GM18520 (cell line): ENCODE data around the gene NLGN2.
"Not testable (repeated sequence)": the region's sequence is repeated elsewhere in the genome, so short reads cannot be mapped to it uniquely, and the experiment has no call there.

Source experiments
- ATAC-seq: cut with Tn5 transposase; IDR thresholded peaks from one replicate; pipeline ENCODE4 v1.9.1; 2021; ENCODE audit not compliant: unreplicated experiment

NLGN2 gene

GRCh38 chr17:7407485-7408251 lies at the start of gene NLGN2:
TSS of gene NLGN2 (plus strand) at chr17:7407845. CDS start at chr17:7408256, 411 bp downstream.
- no peak for ATAC-seq

GRCh38 chr17:7361906-7362305 lies 45.7 kb upstream of the NLGN2 start:
- no peak for ATAC-seq

- no peak for ATAC-seq
These were observed 44.3 kb upstream of the NLGN2 start for GRCh38 chr17:7363311-7363710.

GRCh38 chr17:7365963-7366362 lies 41.7 kb upstream of the NLGN2 start:
- ATAC-seq = not testable (repeated sequence)

- ATAC-seq = no peak
These were observed 40.6 kb upstream of the NLGN2 start for GRCh38 chr17:7367083-7367482.

- no peak for ATAC-seq
These were observed 39.6 kb upstream of the NLGN2 start for GRCh38 chr17:7367918-7368598.

GRCh38 chr17:7368599-7368994 lies 39.0 kb upstream of the NLGN2 start:
- ATAC-seq = not testable (repeated sequence)

- no peak for ATAC-seq
These were observed 37.8 kb upstream of the NLGN2 start for GRCh38 chr17:7369825-7370224.

- no peak for ATAC-seq
These were observed 36.8 kb upstream of the NLGN2 start for GRCh38 chr17:7370853-7371252.

- no peak for ATAC-seq
These were observed 33.3 kb upstream of the NLGN2 start for GRCh38 chr17:7374353-7374752.

GRCh38 chr17:7379134-7379533 lies 28.5 kb upstream of the NLGN2 start:
- ATAC-seq = no peak

- no peak for ATAC-seq
These were observed 27.3 kb upstream of the NLGN2 start for GRCh38 chr17:7380321-7380720.

- no peak for ATAC-seq
These were observed 26.6 kb upstream of the NLGN2 start, which contains the start of gene TNK1 for GRCh38 chr17:7380855-7381683. TSS of gene TNK1 (plus strand) at chr17:7381089. CDS start at chr17:7382927, 1,838 bp downstream.

GRCh38 chr17:7382901-7383300 lies 24.7 kb upstream of the NLGN2 start:
- no peak for ATAC-seq

GRCh38 chr17:7383371-7383741 lies 24.3 kb upstream of the NLGN2 start:
- no peak for ATAC-seq

GRCh38 chr17:7383742-7384488 lies 23.7 kb upstream of the NLGN2 start:
- ATAC-seq = peak; percentile 55

GRCh38 chr17:7384489-7385081 lies 23.1 kb upstream of the NLGN2 start:
- no peak for ATAC-seq

GRCh38 chr17:7388856-7389255 lies 18.8 kb upstream of the NLGN2 start:
- ATAC-seq = no peak

- ATAC-seq = no peak
These were observed 17.4 kb upstream of the NLGN2 start for GRCh38 chr17:7389924-7390910.
